GM03348 (cell line): ENCODE results near the gene TBC1D1.

Experiments
- DNase-seq: peaks from one replicate; pipeline ENCODE4 v3.0.0; 2012; ENCODE audit warnings: low spot score

Gene TBC1D1

GRCh38 chr4:38106311-38106710 is 215.4 kb downstream of the TBC1D1 start:
- peak; percentile 20 for DNase-seq

- no peak for DNase-seq
Measured at GRCh38 chr4:38106886-38107514, 216.1 kb downstream of the TBC1D1 start.

- DNase-seq: no peak
Measured at GRCh38 chr4:38107818-38108217, 216.9 kb downstream of the TBC1D1 start.

GRCh38 chr4:38109370-38109769 is 218.5 kb downstream of the TBC1D1 start:
- no peak for DNase-seq

- no peak for DNase-seq
Measured at GRCh38 chr4:38109896-38110295, 219.0 kb downstream of the TBC1D1 start.

GRCh38 chr4:38111024-38111423 is 220.1 kb downstream of the TBC1D1 start:
- DNase-seq: no peak

- no peak for DNase-seq
Measured at GRCh38 chr4:38111717-38112116, 220.8 kb downstream of the TBC1D1 start.

GRCh38 chr4:38113132-38113531 is 222.2 kb downstream of the TBC1D1 start:
- no peak for DNase-seq

- no peak for DNase-seq
Measured at GRCh38 chr4:38113551-38113950, 222.7 kb downstream of the TBC1D1 start.

- DNase-seq: peak; percentile 64
Measured at GRCh38 chr4:38114386-38115150, 223.7 kb downstream of the TBC1D1 start.

- no peak for DNase-seq
Measured at GRCh38 chr4:38115601-38116000, 224.7 kb downstream of the TBC1D1 start.

GRCh38 chr4:38117591-38117990 is 226.7 kb downstream of the TBC1D1 start:
- no peak for DNase-seq

GRCh38 chr4:38119668-38120385 is 228.9 kb downstream of the TBC1D1 start:
- DNase-seq: peak; percentile 35

- DNase-seq: no peak
Measured at GRCh38 chr4:38120772-38121171, 229.9 kb downstream of the TBC1D1 start.

- no peak for DNase-seq
Measured at GRCh38 chr4:38122060-38122459, 231.2 kb downstream of the TBC1D1 start.

GRCh38 chr4:38123555-38123954 is 232.7 kb downstream of the TBC1D1 start:
- DNase-seq: no peak

- DNase-seq: no peak
Measured at GRCh38 chr4:38124961-38125360, 234.1 kb downstream of the TBC1D1 start.

- DNase-seq: no peak
Measured at GRCh38 chr4:38125816-38126215, 234.9 kb downstream of the TBC1D1 start.

GRCh38 chr4:38128478-38129459 is 237.9 kb downstream of the TBC1D1 start:
- DNase-seq: peak; percentile 39

GRCh38 chr4:38129460-38130227 is 238.8 kb downstream of the TBC1D1 start:
- DNase-seq: no peak

- no peak for DNase-seq
Measured at GRCh38 chr4:38130884-38131283, 240.0 kb downstream of the TBC1D1 start.
